Right lobe of liver (tissue), 6 donors: Measurements from ENCODE around the gene HLA-DQA1. TPM values are rescaled to one million over a fixed set of nuclear protein-coding genes. Genes with fewer than 3 reads are reported as not detected.
"Not testable (repeated sequence)": the region's sequence is repeated elsewhere in the genome, so short reads cannot be mapped to it uniquely, and the experiment has no call there.

Source experiments
- ATAC-seq, 4 donors: fragments of 200-7000 bp; cut with Tn5 transposase; one replicate each; pipeline ENCODE4 v1.9.1; 2020; ENCODE audit warnings: mild to moderate bottlenecking in 4 of 4, moderate library complexity in 4 of 4
- DNase-seq, 3 donors: peaks; one replicate each; pipeline ENCODE4 v3.0.0-alpha.2; 2020
- H3K27ac ChIP-seq, 3 donors: fragments of 200-600 bp; one replicate each; pipeline ENCODE4 v1.8.0; 2022
- H3K27me3 ChIP-seq, 2 donors: fragments of 200-600 bp; one replicate each; pipeline ENCODE4 v1.8.0; 2022
- H3K36me3 ChIP-seq, 4 donors: fragments of 200-600 bp; sonication (generic) in 1 of 4; one replicate each; pipeline versions ENCODE4 v1.5.1 to v1.8.0; 2017 to 2022; ENCODE audit warnings: control low read depth in 1 of 4
- H3K4me1 ChIP-seq, 4 donors: fragments of 200-600 bp; sonication (generic) in 1 of 4; one replicate each; pipeline versions ENCODE4 v1.5.1 to v1.8.0; 2017 to 2022; ENCODE audit warnings: control low read depth in 1 of 4
- H3K4me3 ChIP-seq, 3 donors: fragments of 200-600 bp; one replicate each; pipeline ENCODE4 v1.8.0; 2022
- H3K9me3 ChIP-seq, 4 donors: fragments of 200-600 bp; sonication (generic) in 1 of 4; one replicate each; pipeline versions ENCODE4 v1.5.1 to v1.8.0; 2017 to 2022; ENCODE audit warnings: control low read depth in 1 of 4
- POLR2A ChIP-seq: fragments of 450-650 bp; IDR thresholded peaks from one replicate; pipeline ENCODE4 v1.6.1; 2017; ENCODE audit warnings: antibody characterized with exemption, mild to moderate bottlenecking
- WGBS: methylation state at CpG from one replicate; pipeline ENCODE4 v1.1.6; 2018; ENCODE audit warnings: low coverage, low lambda C conversion rate; ENCODE audit not compliant: insufficient coverage; ENCODE audit errors: missing lambda C conversion rate; 5-methylcytosine and 5-hydroxymethylcytosine counted together
- intact Hi-C, 2 donors: fragments of 100-400 bp; cut with DNase I; formaldehyde crosslinking; loops; one replicate each; pipeline versions ENCODE4 v1.11.2 to v1.14.1; 2022
- total RNA-seq, 6 experiments: library from RNA; depleted of rRNA in 2 of 6; stranded (reverse); fragments of >200 nt in 2 of 6; fragmentation: NEBNext Ultra II Directional in 3 of 6; extraction: Animal tissue kit (Norgen Biotek cat#: 25700) in 3 of 6; gene quantifications; one replicate each; pipeline versions ENCODE4 v1.1.0 to v1.2.4, GENCODE V29; 2016 to 2023
- TF ChIP-seq, protein P1 (sequence below), 4 donors: fragments of 200-600 bp in 3 of 4; fragments of 450-650 bp in 1 of 4; IDR thresholded peaks; one replicate each; pipeline versions ENCODE4 v1.5.1 to v1.8.0; 2016 to 2022; ENCODE audit warnings: antibody characterized with exemption in 4 of 4, mild to moderate bottlenecking in 2 of 4
- donor health status: DM: no; HTN: yes; CAD: no.
- donor health status: DM: no; HTN: no; CAD: no.
- donor health status: DM: no; HTN: no; CAD: no.
- donor health status: DM: no; HTN: yes; CAD: no.
- donor health status: DM: no; HTN: yes; CAD: no.

The HLA-DQA1 gene
- total RNA-seq, 6 experiments from 2014 or later = 0.31 to 15.9 (median 5.4) TPM

DNA sequence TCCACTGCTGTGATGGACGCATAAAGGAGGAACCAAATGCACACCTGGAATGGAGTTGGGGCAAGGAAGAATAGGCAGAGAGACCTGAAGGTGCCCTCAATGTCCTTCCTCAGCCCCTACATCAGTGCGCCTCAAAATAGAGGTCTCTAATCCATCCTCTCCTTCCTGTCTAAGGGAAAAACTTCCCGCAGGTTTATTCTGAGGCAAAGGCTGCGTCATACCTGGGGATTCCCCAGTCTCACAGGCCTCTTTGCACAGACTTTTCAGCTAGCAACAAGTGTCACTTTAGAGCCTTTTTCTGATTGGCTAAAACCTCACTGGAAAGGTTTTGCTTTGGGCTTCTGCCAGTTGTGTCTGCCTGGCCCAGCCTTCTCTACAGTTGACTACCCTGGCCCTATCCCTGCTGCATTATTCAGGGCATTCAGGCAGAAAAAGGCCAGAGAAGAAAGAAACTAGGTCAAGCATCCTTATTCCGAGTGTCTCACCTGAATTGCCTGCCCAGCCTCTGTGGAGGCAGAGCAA is 31.1 kb downstream of the HLA-DQA1 start:
- Histone ChIP-seq H3K27me3 (no peaks in the 10 kb centered on the region), H3K9me3 (no peaks in the 10 kb centered on the region), H3K4me1 (no peaks in the 10 kb centered on the region), H3K4me3 (no peak overlapping the region), H3K36me3 (no peaks in the 10 kb centered on the region), H3K27ac (no peak overlapping the region)
- DNase-seq (peak in 1 of 3 donors; percentile 18), ATAC-seq (peak; percentile 71 to 87 (median 76))
- 18% methylated on average over 4 of the region's 5 CpGs for WGBS
- intact Hi-C loops = no loop called here
- TF ChIP-seq, protein P1, sequence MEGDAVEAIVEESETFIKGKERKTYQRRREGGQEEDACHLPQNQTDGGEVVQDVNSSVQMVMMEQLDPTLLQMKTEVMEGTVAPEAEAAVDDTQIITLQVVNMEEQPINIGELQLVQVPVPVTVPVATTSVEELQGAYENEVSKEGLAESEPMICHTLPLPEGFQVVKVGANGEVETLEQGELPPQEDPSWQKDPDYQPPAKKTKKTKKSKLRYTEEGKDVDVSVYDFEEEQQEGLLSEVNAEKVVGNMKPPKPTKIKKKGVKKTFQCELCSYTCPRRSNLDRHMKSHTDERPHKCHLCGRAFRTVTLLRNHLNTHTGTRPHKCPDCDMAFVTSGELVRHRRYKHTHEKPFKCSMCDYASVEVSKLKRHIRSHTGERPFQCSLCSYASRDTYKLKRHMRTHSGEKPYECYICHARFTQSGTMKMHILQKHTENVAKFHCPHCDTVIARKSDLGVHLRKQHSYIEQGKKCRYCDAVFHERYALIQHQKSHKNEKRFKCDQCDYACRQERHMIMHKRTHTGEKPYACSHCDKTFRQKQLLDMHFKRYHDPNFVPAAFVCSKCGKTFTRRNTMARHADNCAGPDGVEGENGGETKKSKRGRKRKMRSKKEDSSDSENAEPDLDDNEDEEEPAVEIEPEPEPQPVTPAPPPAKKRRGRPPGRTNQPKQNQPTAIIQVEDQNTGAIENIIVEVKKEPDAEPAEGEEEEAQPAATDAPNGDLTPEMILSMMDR (IDR thresholded peaks at IDR 0.05) = no peak
- TF ChIP-seq POLR2A = no peak

DNA sequence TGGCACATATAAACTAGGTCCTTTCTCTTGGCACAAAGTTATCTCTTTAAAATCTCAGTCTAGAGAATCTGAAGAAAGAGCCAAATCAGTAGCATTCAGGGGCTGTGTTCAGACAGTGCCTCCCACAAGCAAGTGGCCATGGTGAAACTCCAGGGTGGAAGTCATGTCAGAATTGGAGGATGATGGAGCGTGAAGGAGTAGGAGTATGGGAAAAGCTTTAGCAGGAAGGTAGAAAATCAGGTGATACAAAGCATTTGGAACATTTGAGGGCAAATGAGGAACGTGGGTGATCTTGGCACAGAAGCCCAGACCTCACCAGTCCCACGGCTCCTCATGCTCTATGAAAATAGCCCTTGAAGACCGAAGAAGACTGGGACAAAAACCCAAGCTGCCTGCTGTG is 32.0 kb downstream of the HLA-DQA1 start:
- intact Hi-C loops = no loop called here
- no peak overlapping the region for H3K4me3 ChIP-seq
- H3K27ac ChIP-seq = no peak overlapping the region
- H3K9me3 ChIP-seq = no peaks in the 10 kb centered on the region
- WGBS = 15% methylated on average over 3 of the region's 4 CpGs
- DNase-seq (no peak), ATAC-seq (no peak)
- H3K4me1 ChIP-seq = no peaks in the 10 kb centered on the region
- H3K27me3 ChIP-seq = no peaks in the 10 kb centered on the region
- TF ChIP-seq, protein P1 (IDR thresholded peaks at IDR 0.05) = no peak
- H3K36me3 ChIP-seq = no peaks in the 10 kb centered on the region

DNA sequence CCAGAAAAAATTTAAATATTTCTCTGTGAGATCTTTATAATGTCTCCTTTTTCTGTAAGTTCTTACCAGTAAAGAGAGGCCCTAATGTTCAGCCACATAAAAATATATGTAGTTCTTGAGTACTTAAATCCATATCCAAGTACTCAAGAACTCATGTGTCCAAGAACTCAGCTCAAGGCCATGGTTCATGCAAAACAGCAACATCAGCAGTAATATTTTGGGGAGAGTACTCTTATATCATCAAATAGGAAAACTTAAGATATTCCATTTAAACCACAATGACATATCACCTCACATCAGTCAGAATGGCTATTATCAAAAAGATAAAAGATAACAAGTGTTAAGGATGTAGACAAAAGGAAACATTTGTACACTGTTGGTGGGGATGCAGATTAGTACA is 32.7 kb downstream of the HLA-DQA1 start:
- H3K4me1 ChIP-seq = no peaks in the 10 kb centered on the region
- intact Hi-C loops = no loop called here
- ATAC-seq = no peak
- no peaks in the 10 kb centered on the region for H3K9me3 ChIP-seq
- TF ChIP-seq POLR2A = no peak
- TF ChIP-seq, protein P1 (IDR thresholded peaks at IDR 0.05) = no peak
- DNase-seq = no peak
- H3K27me3 ChIP-seq = no peaks in the 10 kb centered on the region
- no peaks in the 10 kb centered on the region for H3K36me3 ChIP-seq
- no peak overlapping the region for H3K27ac ChIP-seq
- no peak overlapping the region for H3K4me3 ChIP-seq

DNA sequence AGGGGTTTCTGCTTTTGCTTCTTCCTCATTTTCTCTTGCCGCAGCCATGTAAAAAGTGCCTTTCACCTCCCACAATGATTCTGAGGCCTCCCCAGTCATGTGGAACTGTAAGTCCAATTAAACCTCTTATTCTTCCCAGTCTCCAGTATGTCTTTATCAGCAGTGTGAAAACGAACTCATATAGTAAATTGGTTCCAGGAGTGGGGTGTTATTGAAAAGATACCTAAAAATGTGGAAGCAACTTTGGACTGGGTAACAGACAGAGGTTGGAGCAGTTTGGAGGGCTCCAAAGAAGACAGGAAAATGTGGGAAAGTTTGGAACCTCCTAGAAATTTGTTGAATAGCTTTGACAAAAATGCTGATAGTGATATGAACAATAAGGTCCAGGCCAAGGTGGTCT is 34.7 kb downstream of the HLA-DQA1 start:
- intact Hi-C loops, H3K4me1 ChIP-seq: not testable (repeated sequence)
- WGBS = 33% methylated on average over 2 of the region's 2 CpGs

GRCh38 chr6:32674123-32674522 is 36.9 kb downstream of the HLA-DQA1 start:
- DNase-seq, H3K27ac ChIP-seq, ATAC-seq, H3K9me3 ChIP-seq, intact Hi-C loops, H3K4me1 ChIP-seq, H3K36me3 ChIP-seq, H3K4me3 ChIP-seq, H3K27me3 ChIP-seq: not testable (repeated sequence)
- WGBS = 77% methylated on average over 5 of the region's 7 CpGs

More for the DNA sequence above, 34.7 kb downstream of the HLA-DQA1 start:
- not testable (repeated sequence) for H3K36me3 ChIP-seq, ATAC-seq, H3K9me3 ChIP-seq, H3K27ac ChIP-seq, H3K4me3 ChIP-seq, H3K27me3 ChIP-seq, DNase-seq

GRCh38 chr6:32679492-32679891 is 42.3 kb downstream of the HLA-DQA1 start:
- 40% methylated on average over 1 of the region's 4 CpGs for WGBS
- TF ChIP-seq, protein P1 (IDR thresholded peaks at IDR 0.05) = no peak
- TF ChIP-seq POLR2A = no peak
- intact Hi-C loops = no loop called here
- ATAC-seq = no peak
- Histone ChIP-seq H3K9me3 (no peaks in the 10 kb centered on the region), H3K36me3 (no peaks in the 10 kb centered on the region), H3K4me1 (no peaks in the 10 kb centered on the region), H3K4me3 (no peak overlapping the region), H3K27me3 (no peaks in the 10 kb centered on the region), H3K27ac (no peak overlapping the region)
- DNase-seq = no peak
